GM19328 (cell line): ENCODE results near the gene SBF1.

Experiments used
- ATAC-seq: cut with Tn5 transposase; IDR thresholded peaks from one replicate; pipeline ENCODE4 v1.9.1; 2021; ENCODE audit warnings: mild to moderate bottlenecking, moderate library complexity; ENCODE audit not compliant: unreplicated experiment

The SBF1 gene

DNA sequence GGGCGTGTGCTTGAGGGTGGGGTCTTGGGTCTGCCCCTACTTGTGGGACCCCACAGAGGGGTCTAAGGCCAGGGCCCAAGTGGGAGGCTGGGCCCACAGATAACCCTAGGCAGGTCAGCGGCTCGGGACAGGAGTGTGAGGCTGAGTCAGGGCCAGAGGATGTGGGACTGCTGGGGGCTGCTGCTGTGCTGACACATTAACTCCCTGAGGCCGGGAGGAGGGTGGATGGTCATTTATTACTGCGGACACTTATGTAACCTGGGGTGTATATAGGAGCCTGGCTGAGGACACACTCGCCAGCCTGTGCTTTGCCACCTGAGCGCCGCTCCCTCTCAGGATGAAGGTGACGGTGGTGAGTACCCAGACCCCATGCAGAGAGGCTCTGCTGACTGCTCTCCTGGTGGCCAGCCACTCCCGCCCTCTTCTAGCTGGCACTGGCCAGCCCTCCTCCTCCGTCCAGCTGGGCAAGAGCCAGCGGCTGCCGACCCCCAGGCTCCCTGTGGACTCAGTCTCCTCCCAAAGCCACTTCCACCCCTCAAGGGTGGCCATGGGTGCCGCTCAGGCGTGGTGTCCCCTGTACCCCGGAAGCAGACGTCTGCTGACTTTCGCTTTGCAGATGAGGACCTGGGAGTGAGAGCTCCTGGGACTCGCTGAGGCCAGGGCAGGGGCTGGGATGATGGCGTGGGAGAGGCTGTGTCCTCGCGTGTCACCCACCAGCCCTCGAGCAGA, 11.9 kb upstream of the SBF1 start, which contains the start of gene MIOX:
TSS of gene MIOX (plus strand) at position 299 of the 729 bp plus-strand sequence. CDS start at position 338, 39 bp downstream.
- ATAC-seq: no peak

DNA sequence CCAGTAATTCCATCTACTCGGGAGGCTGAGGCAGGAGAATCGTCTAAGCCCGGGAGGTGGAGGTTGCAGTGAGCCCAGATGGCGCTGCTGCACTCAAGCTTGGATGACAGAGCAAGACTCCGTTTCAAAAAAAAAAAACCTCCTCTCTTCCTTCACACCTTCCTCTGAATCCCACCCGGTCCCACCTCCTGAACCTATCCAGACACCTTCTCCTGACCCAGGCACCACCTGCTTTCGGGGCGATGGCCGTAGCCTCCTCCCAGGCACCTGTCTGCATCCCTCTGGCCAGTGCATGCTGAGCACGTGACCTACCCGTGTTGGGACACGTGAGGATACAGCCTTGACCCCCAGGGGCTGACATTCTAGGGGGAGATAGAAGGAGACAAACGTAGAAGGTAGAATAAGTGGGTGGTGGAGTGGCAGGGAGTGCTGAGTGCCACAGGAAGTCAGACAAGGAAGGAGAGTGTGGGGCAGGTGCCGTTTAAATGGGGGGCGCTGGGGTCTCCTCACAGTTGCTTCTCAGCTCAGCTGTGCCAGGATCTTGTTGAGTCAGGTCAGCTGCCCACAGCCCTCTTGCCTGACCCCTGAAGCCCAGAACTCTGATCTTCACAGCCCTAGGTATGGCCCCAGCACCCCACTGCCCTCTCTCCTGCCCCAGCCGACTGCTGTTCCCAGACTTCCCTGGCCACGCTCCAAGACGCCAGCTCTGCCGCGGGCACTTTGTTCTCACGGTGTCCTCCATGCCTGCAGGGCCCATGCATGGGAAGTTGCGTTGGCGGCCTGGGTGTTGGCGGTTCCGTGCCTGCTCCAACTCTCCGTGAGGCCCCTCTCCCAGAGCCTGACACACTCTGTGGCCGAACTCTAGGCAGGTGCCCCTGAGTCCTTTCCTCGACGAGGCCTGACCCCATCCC, 10.6 kb upstream of the SBF1 start:
- ATAC-seq: no peak

DNA sequence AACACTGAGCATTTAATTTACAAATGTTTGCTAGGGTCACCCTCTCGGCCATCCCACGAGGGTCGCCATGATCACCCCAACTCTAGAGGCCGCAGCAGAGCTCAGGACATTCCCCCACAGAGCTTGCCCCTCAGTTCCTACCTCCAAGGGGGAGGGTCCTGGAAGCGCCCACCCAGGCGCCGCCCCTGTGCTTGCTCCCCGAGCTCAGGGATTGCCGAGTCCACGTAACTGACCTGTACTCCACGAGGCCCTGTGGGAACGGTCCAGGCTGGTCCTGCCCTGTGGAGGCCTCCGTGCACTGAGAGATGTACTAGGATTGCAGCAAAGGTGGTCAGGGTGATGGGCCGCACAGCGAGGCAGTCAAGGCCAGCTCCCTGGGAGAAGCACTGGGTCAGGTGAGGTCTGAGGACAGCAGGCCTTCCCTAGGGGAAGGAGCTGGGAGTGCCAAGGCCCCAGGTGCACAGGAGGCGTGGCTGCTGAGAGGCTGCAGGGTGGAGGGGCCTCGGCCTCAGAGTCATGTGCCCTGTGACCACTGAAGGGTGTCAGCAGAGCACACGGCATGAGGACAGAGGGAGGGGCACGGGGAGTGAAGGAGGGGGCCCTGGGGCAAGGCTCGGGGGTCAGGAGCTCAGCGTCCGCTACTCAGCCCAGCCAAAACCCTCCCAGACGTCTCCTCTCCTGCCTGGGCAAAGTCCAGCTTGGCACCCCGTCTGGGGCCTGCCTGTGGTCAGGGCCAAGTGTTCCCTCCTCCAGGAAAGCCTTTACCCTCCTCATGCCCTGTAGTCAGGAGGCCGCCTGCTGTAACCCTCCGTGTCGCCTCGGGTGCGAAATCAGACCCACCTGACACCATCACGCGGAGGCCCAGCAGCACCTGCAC, 9.4 kb upstream of the SBF1 start:
- ATAC-seq: no peak

DNA sequence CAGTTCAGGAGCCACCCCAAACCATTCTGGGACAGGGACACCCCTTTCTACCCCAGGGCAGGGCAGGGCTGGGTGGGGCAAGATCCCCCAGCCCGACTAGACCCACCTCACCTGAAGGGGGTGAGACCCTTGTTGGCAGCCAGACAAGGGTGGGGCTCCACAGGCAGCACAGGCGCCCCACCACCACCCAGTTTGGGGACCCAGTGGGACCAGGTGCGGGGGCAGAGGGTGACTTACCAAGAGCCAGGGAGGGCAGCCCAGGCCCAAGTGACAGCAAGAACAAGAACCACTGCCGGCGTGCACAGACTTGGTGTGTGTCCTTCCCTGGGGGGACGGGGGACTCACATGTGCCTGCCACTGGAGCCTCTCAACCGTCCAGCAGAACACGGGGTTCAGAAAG, 8.7 kb upstream of the SBF1 start:
- no peak for ATAC-seq

DNA sequence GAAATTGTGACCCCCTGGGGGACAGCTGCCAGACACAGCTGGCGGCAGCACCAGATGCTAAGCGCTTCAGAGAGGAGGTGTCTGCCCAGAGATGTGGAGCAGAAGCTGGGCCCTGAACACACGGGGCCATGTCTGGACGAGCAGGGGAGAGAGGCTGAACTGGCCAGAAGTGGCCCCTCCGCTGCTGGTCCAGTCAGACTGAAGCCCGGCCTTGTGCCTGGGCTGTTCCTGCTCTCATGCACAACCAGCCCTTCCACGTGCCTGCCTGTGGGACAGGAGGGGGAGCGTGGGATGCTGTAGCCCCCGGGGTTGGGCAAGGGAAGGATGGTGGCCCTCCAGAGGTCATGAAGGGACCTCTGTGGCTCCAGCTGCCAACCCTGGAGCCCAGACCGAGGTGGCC, 8.3 kb upstream of the SBF1 start:
- no peak for ATAC-seq

DNA sequence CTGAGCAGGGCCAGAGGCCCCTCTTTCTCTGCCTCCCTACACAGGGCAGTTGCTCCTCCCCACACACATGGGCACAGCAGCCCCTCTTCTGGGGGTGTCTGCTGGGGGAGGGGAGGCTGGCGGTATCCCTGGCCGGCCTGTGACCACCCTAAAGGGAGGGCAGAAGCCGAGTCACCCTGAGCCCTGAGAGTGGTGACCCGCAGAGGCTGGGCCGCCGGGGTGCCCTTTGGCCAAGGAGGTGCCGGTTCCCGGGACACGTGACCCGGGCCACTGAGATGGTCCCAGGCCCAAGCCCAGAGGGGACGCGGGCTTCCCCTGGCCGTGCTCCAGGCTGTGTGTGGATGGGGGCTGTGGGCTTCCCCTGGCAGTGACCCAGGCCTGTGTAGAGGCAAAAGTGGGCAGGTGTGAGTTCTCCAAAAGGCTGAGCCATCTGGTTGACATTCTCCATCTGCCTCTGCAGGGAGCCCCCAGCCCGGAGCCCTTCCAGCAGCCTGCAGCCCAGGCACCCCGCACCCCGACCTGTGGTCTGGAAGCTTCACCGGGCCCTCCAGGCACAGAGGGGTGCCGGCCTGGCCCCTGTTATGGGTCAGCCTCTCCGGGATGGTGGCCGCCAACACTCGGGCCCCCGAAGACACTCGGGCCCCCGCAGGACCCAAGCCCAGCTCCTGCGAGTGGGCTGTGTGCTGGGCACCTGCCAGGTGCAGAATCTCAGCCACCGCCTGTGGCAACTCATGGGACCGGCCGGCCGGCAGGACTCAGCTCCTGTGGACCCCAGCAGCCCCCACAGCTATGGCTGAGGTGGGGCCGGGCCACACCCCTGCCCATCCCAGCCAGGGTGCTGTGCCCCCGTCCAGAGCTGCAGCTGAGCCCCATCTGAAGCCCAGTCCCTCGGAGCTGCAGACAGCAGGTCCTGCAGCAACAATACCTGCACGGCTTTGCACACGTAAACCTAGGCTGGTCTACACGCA, 7.6 kb upstream of the SBF1 start:
- no peak for ATAC-seq

DNA sequence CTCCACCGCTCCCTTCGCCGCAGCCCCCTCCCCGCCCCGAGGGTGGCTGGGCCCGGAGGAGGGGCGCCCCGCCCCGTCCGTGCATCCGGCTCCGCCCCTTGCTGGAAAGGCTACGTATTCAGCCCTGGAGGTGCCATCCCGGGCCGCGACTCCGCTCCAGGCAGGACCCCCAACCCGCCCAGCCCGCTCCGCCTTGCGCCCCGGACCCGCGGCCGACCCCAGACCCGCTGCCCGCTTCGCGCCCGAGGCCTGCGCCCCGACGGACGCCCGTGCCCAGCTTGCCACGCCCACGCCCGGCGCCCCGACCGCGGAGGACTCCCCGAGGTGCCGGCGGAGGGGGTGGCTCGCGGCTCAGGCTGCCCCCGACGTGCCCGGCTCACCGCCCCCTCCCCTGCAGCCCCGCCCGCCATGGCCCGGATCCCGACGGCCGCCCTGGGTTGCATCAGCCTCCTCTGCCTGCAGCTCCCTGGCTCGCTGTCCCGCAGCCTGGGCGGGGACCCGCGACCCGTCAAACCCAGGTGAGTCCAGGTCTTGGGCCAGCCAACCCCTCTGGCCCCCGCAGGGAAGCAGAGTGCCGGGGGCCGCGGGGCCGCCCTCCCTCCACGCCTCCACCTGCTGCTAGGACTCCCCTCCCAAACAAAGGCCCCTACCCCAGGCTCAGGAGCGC, 6.7 kb upstream of the SBF1 start, which contains the start of gene ADM2:
TSS of gene ADM2 (plus strand) at position 104 of the 667 bp plus-strand sequence. CDS start at position 409, 305 bp downstream.
- ATAC-seq: no peak

DNA sequence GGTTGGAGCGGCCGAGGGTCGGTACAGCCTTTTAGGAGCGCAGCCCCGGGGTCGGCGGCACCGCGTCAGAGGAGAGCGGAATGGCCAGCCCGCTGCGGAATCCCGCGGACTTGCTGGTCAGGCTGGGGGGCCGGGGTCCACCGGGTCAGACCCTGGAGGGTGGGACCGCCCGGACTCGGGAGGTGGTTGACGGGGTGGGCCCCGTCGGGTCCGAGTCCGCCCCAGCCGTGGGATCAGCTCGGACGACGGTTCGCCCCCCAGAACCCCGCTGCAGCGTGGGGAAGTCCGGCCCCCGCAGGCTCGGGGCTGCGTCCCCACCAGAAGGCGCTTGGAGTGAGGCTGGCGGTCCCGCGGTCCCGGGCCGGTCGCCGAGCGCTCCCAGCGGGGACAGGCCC, 6.2 kb upstream of the SBF1 start:
- ATAC-seq: no peak

- ATAC-seq: no peak
Observed at GRCh38 chr22:50479721-50480120, 4.9 kb upstream of the SBF1 start.

GRCh38 chr22:50477923-50478322, 3.1 kb upstream of the SBF1 start:
- ATAC-seq: no peak

- no peak for ATAC-seq
Observed at GRCh38 chr22:50476868-50477267, 2.0 kb upstream of the SBF1 start.

DNA sequence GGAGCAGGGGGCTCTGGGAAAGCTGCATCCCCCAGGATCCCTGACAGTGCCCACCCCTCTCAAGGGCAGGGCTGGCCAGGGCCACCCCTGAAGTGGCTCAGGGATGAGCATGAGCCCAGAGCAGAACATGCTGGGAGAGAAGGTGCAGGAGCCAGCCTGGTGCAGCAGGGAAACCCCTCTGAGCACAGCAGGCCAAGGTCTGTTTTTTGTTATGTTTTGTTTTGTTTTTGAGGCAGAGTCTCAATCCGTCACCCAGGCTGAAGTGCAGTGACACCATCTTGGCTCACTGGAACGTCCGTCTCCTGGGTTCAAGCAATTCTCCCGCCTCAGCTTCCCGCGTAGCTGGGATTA, 792 bp upstream of the SBF1 start:
- no peak for ATAC-seq

- ATAC-seq: no peak
Observed at GRCh38 chr22:50473855-50474671, 772 bp downstream of the SBF1 start.

DNA sequence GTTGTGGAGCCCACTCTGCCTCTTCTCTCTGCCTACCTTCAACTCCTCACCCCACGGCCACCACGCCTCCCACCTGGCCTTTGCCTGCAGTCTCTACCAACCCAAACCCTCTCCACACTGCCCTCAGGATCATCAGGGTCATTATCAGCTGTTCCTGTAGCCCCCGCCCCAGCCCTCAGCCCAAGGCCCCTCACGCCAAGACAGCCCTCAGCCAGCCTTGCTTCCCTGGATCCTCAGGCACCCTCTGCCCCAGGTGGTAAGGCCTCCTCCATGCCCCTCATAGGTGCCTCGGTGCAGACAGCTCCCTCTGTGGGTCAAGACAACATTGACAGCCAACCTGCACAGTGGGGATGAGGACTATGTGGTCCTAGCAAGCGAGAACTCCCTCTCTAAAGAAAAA, 1.7 kb downstream of the SBF1 start:
- ATAC-seq: no peak

DNA sequence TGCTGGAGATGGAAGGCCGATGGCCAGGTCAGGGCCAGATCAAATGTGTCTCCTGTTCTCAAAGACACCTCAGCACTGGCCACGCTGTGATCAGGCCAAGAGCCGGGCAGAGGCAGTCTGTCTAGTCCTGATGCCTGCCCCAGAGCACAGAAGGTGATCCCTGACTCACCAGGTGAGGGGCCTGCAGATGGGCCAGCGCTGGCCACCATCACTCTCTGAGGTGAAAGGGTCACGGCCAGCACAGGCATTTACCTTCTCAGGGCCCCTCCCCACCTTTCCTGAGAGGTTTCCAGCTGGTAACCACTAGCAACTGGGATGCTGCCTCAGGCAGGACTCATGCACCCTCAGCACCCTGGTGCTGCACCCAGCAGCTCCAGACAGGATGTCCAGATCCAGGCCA, 2.9 kb downstream of the SBF1 start:
- ATAC-seq: no peak

GRCh38 chr22:50471197-50471847, 3.5 kb downstream of the SBF1 start:
- no peak for ATAC-seq

- no peak for ATAC-seq
Observed at GRCh38 chr22:50470491-50470890, 4.3 kb downstream of the SBF1 start.
